ENCODE measurements around the gene PLD4.
"Not testable (repeated sequence)": the region's sequence is repeated elsewhere in the genome, so short reads cannot be mapped to it uniquely, and the experiment has no call there.

The PLD4 gene

GRCh38 chr14:104924421-104925213 lies at the start of gene PLD4:
Gene PLD4, plus strand, starts transcription at chr14:104924879. Its CDS starts 2,262 bp downstream, at chr14:104927141.
- peak in 1 of 2 donors; percentile 69 for DNase-seq

GRCh38 chr14:104875412-104875751 lies 49.3 kb upstream of the PLD4 start:
- DNase-seq: no peak

- DNase-seq: no peak
Measured at GRCh38 chr14:104875811-104876210, 48.9 kb upstream of the PLD4 start.

GRCh38 chr14:104876251-104876699 lies 48.4 kb upstream of the PLD4 start:
- no peak for DNase-seq

GRCh38 chr14:104877066-104877805 lies 47.4 kb upstream of the PLD4 start:
- DNase-seq: no peak

- DNase-seq: no peak
Measured at GRCh38 chr14:104877806-104878550, 46.7 kb upstream of the PLD4 start.

- no peak for DNase-seq
Measured at GRCh38 chr14:104878582-104878981, 46.1 kb upstream of the PLD4 start.

- no peak for DNase-seq
Measured at GRCh38 chr14:104879201-104879982, 45.3 kb upstream of the PLD4 start.

GRCh38 chr14:104879983-104880565 lies 44.6 kb upstream of the PLD4 start:
- DNase-seq: no peak

- no peak for DNase-seq
Measured at GRCh38 chr14:104880584-104881210, 44.0 kb upstream of the PLD4 start.

GRCh38 chr14:104881369-104881979 lies 43.2 kb upstream of the PLD4 start:
- DNase-seq: no peak

GRCh38 chr14:104882325-104882973 lies 42.2 kb upstream of the PLD4 start:
- no peak for DNase-seq

GRCh38 chr14:104882991-104883660 lies 41.6 kb upstream of the PLD4 start:
- DNase-seq: no peak

GRCh38 chr14:104883681-104884361 lies 40.9 kb upstream of the PLD4 start:
- DNase-seq: no peak

GRCh38 chr14:104884381-104884780 lies 40.3 kb upstream of the PLD4 start:
- DNase-seq: not testable (repeated sequence)

GRCh38 chr14:104885031-104885972 lies 39.4 kb upstream of the PLD4 start:
- no peak for DNase-seq

GRCh38 chr14:104885973-104886689 lies 38.5 kb upstream of the PLD4 start:
- no peak for DNase-seq

Measured in bone marrow (tissue), 2 donors.